ENCODE results near the gene C22orf15. TPM values are rescaled to one million over a fixed set of nuclear protein-coding genes. Genes with fewer than 3 reads are reported as not detected.

The C22orf15 gene
- polyA plus RNA-seq, 6 donors from 2014 or later, result 0.13 to 4.9 (median 1.0) TPM; not detected in 2

DNA sequence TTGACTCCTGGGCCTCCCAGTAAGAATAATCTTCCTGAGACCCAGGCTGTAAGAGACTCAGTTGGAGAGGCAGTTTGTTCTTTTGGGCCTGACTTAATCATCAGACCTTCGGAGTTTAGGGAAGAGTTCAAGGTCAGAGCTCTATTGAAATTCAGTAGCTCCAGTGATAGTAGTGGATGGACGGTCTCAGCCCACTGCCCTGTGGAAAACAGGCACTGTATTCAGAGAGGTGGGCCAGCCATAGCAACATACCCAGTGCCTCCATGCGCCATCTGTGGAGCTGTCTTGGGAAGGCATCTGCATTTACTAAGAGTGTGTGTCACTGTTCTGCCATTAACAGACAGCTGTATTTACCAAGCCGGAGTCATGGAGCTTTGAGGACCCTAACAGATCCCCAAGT lies 26.8 kb downstream of the C22orf15 start:
- DNase-seq, result no peak
- Mint-ChIP-seq H3K4me1 (peaks cover 14 to 45% (median 25%) of the 10 kb centered on the region in 3 donors), H3K4me3 (peak overlapping the region; percentile 19 to 95 (median 48)), H3K9me3 (no peaks in the 10 kb centered on the region), H3K27ac (peak overlapping the region in 3 of 6 donors; percentile 32 to 89 (median 69)), H3K27me3 (no peaks in the 10 kb centered on the region), H3K36me3 (peaks cover 12% of the 10 kb centered on the region in 2 donors)
- no peak for ATAC-seq (ENCODE audit: low read depth in 2 of 2)

DNA sequence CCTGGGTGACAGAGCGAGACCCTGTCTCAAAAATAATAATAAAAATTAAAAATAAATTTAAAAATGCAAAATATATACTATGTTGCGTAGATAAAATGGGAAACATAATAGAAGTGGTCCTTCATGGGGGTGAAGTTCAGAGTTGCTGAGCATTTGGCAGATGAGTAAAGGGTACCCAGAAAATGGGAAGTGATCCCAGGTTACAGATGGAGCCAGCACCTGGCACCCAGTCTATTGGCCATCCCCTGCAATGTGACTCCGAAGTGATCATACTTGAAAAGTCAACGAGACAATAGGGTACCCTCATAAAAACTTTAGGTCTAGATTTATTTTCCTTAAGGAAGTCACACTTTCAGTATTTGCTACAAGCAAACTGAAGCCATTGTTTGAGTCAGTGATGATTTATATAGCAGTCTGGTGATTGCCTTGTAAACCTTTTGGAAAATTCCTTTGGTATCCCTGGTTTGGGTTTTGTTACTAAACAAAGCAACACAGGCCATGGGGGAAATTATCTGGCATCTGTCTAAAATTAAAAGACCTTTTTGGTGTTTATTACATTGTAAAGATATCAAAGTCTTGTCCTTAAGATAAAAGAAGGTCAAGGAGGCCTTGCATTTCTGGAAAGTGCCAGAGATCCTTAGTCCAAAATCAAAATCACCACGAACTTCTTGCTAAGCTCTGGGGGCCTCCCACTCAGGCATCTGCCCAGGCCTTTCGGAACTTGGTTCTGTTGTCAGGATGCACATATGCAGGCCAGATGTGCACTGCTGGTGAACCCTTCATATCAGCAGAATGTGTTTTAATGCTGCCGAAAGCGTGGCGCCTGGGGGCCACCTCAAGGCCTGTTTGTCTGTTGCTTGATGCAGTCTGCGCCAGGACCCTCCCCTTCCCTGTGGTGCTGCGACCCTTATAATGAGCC lies 28.3 kb downstream of the C22orf15 start:
- ATAC-seq (ENCODE audit: low read depth in 2 of 2), result no peak
- peaks cover 12 to 14% of the 10 kb centered on the region in 2 donors for H3K36me3 Mint-ChIP-seq

DNA sequence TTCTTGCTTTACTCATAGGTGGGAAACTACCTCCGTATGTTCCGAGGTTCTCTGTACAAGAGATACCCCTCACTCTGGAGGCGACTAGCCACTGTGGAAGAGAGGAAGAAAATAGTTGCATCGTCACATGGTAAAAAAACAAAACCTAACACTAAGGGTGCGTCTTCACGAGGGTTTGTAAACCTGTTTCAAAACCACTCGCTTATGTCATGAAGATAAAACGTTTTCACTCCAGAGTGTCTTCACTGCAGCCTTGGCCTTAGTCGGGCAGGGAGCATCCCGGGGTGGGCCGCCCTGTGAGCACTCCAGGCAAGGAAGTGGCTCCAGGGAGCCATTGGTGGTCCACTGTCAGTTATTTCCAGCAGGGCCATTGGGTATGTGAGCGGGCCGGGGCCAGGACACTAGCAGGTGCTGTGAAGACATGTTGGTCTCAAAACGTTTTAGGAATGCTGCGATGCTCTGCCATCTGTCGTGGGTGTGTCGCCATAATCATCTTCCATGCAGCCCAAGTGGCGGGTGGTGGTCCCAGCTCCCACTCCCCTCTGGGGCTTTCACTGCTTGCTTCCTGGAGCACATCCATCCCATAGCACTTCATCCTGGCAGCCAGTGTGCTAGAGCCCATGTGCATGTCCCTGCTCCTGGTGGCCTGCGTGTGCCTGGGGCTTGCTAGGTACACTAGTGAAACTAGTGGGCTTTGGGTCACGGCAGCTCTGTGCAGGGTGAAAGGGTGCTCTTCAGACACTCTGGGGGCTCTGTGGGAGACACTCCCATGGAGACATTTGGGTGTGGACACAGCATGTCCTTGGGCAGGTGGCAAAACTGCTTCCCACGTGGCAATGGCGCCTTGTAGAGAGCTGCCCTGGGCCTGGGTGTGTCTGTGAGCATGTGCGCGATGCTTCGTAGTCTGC lies 29.2 kb downstream of the C22orf15 start:
- Mint-ChIP-seq H3K9me3 (no peaks in the 10 kb centered on the region), H3K27me3 (no peaks in the 10 kb centered on the region), H3K4me3 (peak overlapping the region in 1 of 8 donors; percentile 15), H3K4me1 (peaks cover 13 to 36% (median 22%) of the 10 kb centered on the region in 3 donors), H3K27ac (peak overlapping the region in 3 of 6 donors; percentile 29 to 92 (median 36)), H3K36me3 (peaks cover 20 to 21% of the 10 kb centered on the region in 2 donors)
- DNase-seq (no peak), ATAC-seq (ENCODE audit: low read depth in 2 of 2) (no peak)

More for the DNA sequence above, 28.3 kb downstream of the C22orf15 start:
- Mint-ChIP-seq H3K4me1 (peaks cover 13 to 42% (median 25%) of the 10 kb centered on the region in 3 donors), H3K27me3 (no peaks in the 10 kb centered on the region), H3K27ac (no peak overlapping the region), H3K4me3 (no peak overlapping the region), H3K9me3 (no peaks in the 10 kb centered on the region)
- no peak for DNase-seq

DNA sequence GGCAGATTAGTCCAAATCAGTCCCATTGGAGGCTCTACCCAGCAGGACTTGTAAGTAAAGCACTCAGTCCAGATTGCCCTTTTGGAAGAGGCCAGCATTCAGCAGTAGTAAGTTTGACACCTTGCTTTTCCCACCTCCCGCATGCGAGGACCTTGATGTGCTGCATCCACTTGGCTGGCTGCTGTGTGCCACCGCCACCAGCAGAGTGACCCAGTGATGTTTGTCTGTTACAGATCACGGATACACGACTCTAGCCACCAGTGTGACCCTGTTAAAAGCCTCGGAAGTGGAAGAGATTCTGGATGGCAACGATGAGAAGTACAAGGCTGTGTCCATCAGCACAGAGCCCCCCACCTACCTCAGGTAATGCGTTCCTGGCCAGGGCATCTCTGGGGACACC lies 30.5 kb downstream of the C22orf15 start:
- H3K27ac Mint-ChIP-seq, result peak overlapping the region in 2 of 6 donors; percentile 36 to 75
- peaks cover 20 to 21% of the 10 kb centered on the region in 2 donors for H3K36me3 Mint-ChIP-seq
- no peak for ATAC-seq (ENCODE audit: low read depth in 2 of 2)
- peak overlapping the region in 2 of 8 donors; percentile 29 to 57 for H3K4me3 Mint-ChIP-seq
- no peaks in the 10 kb centered on the region for H3K9me3 Mint-ChIP-seq
- no peak for DNase-seq
- peaks cover 13 to 30% (median 22%) of the 10 kb centered on the region in 3 donors for H3K4me1 Mint-ChIP-seq
- no peaks in the 10 kb centered on the region for H3K27me3 Mint-ChIP-seq

DNA sequence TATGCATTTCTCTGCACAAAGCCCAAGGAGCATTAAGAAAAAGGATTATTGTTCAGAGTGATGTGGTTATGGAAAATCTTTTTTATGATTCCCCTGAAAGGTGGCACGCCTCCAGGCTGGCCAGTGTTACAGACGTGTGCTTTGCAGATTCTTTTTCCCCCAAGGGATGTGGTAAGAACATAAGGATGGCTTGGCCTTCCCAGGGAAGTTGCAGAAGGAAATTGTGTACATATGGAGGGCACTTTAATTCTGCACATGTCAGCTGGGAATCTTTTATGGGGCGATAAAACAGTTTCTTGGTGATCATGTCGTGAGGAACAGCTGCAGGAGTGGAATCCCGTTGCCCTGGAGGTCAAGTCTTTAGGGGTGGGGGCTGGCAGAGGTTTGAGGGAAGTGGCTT lies 33.7 kb downstream of the C22orf15 start:
- H3K9me3 Mint-ChIP-seq, result peaks cover 0 to 3% (median 0%) of the 10 kb centered on the region in 7 donors
- ATAC-seq (ENCODE audit: low read depth in 2 of 2) (no peak), DNase-seq (no peak)
- H3K4me3 Mint-ChIP-seq, result no peak overlapping the region
- H3K27ac Mint-ChIP-seq, result peak overlapping the region in 4 of 6 donors; percentile 6 to 46 (median 28)
- H3K4me1 Mint-ChIP-seq, result peaks cover 29 to 38% (median 29%) of the 10 kb centered on the region in 3 donors
- H3K27me3 Mint-ChIP-seq, result no peaks in the 10 kb centered on the region
- peaks cover 22 to 32% of the 10 kb centered on the region in 2 donors for H3K36me3 Mint-ChIP-seq

DNA sequence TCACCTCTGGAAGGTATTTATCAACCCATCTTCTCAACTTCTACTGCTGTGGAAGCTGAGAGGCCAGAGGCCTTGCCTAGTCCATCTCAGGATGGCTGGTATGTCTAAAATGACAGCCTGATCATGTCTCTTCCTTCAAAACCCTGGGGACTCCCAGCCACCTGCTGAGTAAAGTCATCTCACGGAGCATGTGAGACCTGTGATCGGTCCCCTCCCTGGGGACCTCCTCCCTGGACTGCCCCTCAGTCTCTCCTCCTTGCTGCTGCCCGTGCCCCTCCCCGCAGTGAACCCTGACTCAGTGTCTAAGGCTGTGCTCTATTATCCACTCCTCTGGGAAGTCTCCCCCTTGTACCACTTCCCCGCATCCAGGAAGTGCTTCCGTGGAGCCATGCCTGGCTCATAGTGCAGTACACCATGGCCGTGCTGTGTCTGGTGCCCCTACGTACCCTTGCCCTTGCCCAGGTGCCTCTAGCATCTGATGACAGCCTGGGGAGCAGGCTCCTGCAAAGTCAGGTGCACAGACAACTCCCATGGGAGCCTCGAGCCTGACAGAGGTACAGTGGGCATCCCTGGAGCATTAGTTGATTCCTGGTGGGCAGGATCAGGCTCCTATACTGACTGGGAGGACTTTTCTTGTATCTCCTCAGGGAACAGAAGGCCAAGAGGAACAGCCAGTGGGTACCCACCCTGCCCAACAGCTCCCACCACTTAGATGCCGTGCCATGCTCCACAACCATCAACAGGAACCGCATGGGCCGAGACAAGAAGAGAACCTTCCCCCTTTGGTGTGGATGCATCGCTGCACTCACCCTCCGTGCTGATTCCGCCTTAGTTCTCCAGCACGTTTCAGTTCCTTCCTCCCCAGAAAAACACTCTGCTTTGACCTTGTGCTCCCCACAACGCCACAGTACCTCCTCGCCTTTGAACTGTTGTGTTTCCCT lies 37.8 kb downstream of the C22orf15 start:
- peaks cover 0 to 3% (median 0%) of the 10 kb centered on the region in 7 donors for H3K9me3 Mint-ChIP-seq
- DNase-seq, result peak; percentile 76
- peaks cover 14 to 38% of the 10 kb centered on the region in 2 donors for H3K36me3 Mint-ChIP-seq
- H3K4me3 Mint-ChIP-seq, result peak overlapping the region; percentile 52 to 88 (median 74)
- H3K4me1 Mint-ChIP-seq, result peaks cover 46 to 72% (median 65%) of the 10 kb centered on the region in 3 donors
- H3K27ac Mint-ChIP-seq, result peak overlapping the region; percentile 96 to 99 (median 99)
- peak; percentile 78 to 83 for ATAC-seq (ENCODE audit: low read depth in 2 of 2)
- no peaks in the 10 kb centered on the region for H3K27me3 Mint-ChIP-seq

DNA sequence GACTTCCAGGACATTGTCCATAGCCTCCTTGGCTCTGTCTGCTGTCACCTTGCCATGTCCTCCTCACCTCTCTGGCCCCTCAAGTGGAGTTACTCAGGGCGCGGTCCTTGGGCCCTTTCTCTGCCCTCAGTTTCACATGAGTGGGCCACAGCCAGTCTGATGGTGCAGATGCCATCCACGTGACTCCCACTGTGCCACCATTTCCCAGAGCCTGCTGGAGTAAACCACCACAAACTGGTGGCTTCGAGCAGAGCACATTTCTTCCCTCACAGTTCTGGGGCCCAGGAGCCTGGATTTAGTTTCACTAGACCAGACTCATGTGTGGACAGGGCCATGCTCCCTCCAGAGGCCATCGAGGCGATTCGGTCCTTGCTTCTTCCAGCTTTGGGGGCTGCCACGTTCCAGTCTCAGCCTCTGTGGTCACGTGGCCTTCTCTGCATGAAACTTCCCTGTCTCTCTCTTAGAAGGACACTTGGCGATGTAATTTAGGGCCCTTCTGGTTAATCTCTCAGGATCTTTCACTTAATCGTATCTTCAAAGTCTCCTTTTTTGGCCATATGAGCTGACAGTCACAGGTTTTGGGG lies 38.5 kb downstream of the C22orf15 start:
- H3K36me3 Mint-ChIP-seq, result peaks cover 16 to 35% of the 10 kb centered on the region in 2 donors
- H3K9me3 Mint-ChIP-seq, result peaks cover 0 to 3% (median 0%) of the 10 kb centered on the region in 7 donors
- DNase-seq (no peak), ATAC-seq (ENCODE audit: low read depth in 2 of 2) (peak; percentile 6 to 10)
- H3K27me3 Mint-ChIP-seq, result no peaks in the 10 kb centered on the region
- H3K27ac Mint-ChIP-seq, result peak overlapping the region; percentile 96 to 99 (median 99)
- H3K4me1 Mint-ChIP-seq, result peaks cover 53 to 80% (median 72%) of the 10 kb centered on the region in 3 donors
- peak overlapping the region; percentile 52 to 88 (median 74) for H3K4me3 Mint-ChIP-seq

DNA sequence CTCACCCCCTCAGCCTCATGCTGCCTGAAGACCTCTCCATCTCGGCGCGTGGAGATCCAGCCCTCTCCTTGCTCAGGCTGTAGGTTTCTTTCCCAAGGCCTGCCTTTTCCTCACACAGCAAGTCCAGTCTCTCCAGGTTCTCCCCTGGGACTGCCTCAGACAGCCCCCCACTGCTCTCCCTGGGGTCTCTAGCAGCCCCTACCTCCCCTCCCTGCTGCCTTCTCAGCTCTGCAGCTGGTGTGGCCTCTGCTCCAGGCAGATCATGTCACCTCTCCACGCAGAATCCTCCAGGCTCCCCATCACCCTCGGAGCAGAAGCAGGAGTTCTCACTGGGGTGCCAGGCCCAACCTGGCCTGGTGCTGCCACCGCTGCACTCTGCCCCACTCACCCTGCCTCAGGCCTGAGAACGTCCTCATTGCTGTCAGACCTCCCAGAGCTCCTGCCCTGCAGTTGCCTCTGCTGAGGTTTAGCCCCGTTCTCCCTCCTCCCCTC lies 39.1 kb downstream of the C22orf15 start:
- peak overlapping the region in 6 of 8 donors; percentile 59 to 81 (median 73) for H3K4me3 Mint-ChIP-seq
- H3K9me3 Mint-ChIP-seq, result peaks cover 0 to 3% (median 0%) of the 10 kb centered on the region in 7 donors
- peak overlapping the region; percentile 72 to 99 (median 98) for H3K27ac Mint-ChIP-seq
- DNase-seq (no peak), ATAC-seq (ENCODE audit: low read depth in 2 of 2) (no peak)
- H3K27me3 Mint-ChIP-seq, result no peaks in the 10 kb centered on the region
- H3K4me1 Mint-ChIP-seq, result peaks cover 57 to 86% (median 69%) of the 10 kb centered on the region in 3 donors
- peaks cover 11 to 30% of the 10 kb centered on the region in 2 donors for H3K36me3 Mint-ChIP-seq

DNA sequence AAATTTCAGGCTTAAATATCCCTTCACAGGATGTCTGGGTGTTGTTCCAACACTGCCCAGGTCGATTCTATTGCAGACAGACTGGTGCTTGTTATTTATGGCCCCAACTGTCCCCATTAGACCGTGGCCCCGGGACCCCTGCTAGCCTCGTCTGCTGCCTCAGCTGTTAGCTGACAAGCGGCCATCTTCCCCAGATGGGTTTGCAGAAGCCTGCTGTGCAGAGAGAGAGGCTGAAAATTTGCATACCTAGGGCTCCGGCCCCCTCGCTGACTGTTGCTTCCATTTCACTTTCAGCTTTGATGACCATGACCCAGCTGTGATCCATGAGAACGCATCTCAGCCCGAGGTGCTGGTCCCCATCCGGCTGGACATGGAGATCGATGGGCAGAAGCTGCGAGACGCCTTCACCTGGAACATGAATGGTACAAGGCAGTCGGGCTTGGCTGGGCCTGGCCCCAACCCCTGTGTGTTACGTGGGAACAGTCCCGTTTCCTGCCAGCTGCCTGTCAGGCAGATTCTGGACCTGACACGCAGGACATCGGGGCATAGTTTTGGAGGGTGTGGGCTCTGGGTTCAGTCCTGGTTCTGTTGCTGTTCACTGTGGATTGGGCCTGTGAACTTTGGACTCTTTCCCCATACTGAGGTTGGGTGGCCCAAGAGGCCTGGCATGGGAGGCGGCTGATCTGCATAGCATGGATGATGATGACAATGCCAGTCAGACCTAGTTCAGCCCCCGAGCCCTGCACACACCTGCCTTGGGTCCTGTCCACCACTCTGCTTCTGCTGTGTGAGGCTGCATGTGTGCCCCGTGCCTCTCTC lies 40.4 kb downstream of the C22orf15 start:
- Mint-ChIP-seq H3K27me3 (no peaks in the 10 kb centered on the region), H3K36me3 (peaks cover 11 to 30% of the 10 kb centered on the region in 2 donors), H3K9me3 (peaks cover 0 to 3% (median 0%) of the 10 kb centered on the region in 7 donors), H3K27ac (peak overlapping the region in 5 of 6 donors; percentile 92 to 99 (median 96)), H3K4me3 (peak overlapping the region in 6 of 8 donors; percentile 47 to 76 (median 70)), H3K4me1 (peaks cover 63 to 87% (median 69%) of the 10 kb centered on the region in 3 donors)
- no peak for ATAC-seq (ENCODE audit: low read depth in 2 of 2)
- no peak for DNase-seq

DNA sequence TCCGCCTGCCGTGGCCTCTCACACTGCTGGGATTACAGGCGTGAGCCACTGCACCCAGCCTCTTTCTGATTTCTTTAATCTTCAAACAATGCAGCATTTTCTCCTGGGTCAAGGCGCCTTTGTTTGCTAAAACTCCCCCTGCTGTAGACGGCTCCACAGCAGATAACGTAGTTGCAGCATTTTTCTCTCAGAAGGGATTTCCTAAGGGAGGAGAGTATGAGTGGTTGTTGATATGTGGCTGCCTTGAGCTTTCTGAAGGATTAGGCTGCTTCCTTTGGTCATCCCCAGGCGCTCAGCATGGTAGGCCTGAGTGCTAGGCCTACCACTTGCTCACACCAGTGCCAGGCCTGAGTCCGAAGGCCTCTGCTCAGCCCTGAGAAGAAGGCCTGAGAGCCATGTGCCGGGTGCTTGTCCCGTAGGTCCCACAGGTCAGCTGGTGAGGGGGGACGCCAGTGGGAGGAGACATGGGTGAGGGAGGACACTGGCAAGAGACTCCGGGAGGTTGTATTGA lies 42.0 kb downstream of the C22orf15 start:
- peaks cover 58 to 71% (median 60%) of the 10 kb centered on the region in 3 donors for H3K4me1 Mint-ChIP-seq
- ATAC-seq (ENCODE audit: low read depth in 2 of 2) (no peak), DNase-seq (no peak)
- H3K4me3 Mint-ChIP-seq, result peak overlapping the region in 3 of 8 donors; percentile 25 to 80 (median 73)
- peaks cover 11 to 30% of the 10 kb centered on the region in 2 donors for H3K36me3 Mint-ChIP-seq
- H3K27ac Mint-ChIP-seq, result peak overlapping the region in 4 of 6 donors; percentile 53 to 96 (median 87)
- no peaks in the 10 kb centered on the region for H3K27me3 Mint-ChIP-seq
- H3K9me3 Mint-ChIP-seq, result peaks cover 0 to 3% (median 0%) of the 10 kb centered on the region in 7 donors

DNA sequence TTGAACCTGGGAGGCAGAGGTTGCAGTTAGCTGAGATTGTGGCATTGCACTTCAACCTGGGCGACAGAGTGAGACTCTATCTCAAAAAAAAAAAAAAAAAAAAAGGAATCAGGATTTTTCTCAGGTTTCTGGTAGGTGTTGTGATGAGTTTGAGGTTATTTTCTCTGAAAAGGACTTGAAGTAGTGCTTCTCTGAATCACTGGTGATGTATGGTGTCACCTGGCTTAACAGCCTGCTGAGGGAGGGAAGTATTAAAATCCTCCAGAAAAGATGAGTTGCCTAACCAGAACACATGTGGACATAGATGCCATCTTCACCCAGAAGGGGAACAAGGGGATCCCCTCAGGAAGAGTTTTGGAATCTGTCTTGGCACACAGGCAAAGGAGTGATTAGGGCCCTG lies 44.0 kb downstream of the C22orf15 start:
- DNase-seq (no peak), ATAC-seq (ENCODE audit: low read depth in 2 of 2) (peak in 1 of 2 donors; percentile 13)
- Mint-ChIP-seq H3K9me3 (no peaks in the 10 kb centered on the region), H3K4me3 (peak overlapping the region in 3 of 8 donors; percentile 10 to 73 (median 38)), H3K4me1 (peaks cover 48 to 61% (median 54%) of the 10 kb centered on the region in 3 donors), H3K27me3 (no peaks in the 10 kb centered on the region), H3K36me3 (peaks cover 19 to 20% of the 10 kb centered on the region in 2 donors), H3K27ac (peak overlapping the region in 5 of 6 donors; percentile 66 to 96 (median 75))
